ENCODE data around the gene ATF5.

ATF5 gene

GRCh38 chr19:49977076-49977475 lies 48.1 kb downstream of the ATF5 start:
- DNase-seq = no peak

- DNase-seq = no peak
Measured at GRCh38 chr19:49977881-49978280, 48.9 kb downstream of the ATF5 start.

- no peak for DNase-seq
Measured at GRCh38 chr19:49978324-49978723, 49.3 kb downstream of the ATF5 start.

GRCh38 chr19:49981603-49982593 lies 52.9 kb downstream of the ATF5 start:
- no peak for DNase-seq
